HCT116 (cell line): ENCODE measurements around the gene RAB26. TPM values are rescaled to one million over a fixed set of nuclear protein-coding genes. Genes with fewer than 3 reads are reported as not detected.

Source experiments
- ATAC-seq: fragments of 200-7000 bp; cut with Tn5 transposase; 2 replicates; pipeline ENCODE4 v1.9.1; 2020; ENCODE audit warnings: mild to moderate bottlenecking, moderate library complexity
- BruUV-seq: library from RNA; stranded (reverse); fragments of 400-500 nt; replicated peaks from 2 replicates; lab custom pipeline; 2021; lab: Mats Ljungman, UMichigan
- CTCF ChIA-PET: fragments of 300-600 bp; sonication (Branson Sonifier 250); formaldehyde crosslinking; loops from one replicate; lab custom pipeline; 2021; ENCODE audit warnings: antibody characterized with exemption; lab: Charles Lee
- POLR2A ChIA-PET: fragments of 300-600, 350-600 bp; sonication (Branson Sonifier 250); formaldehyde crosslinking; loops from one replicate; lab custom pipeline; 2021; ENCODE audit warnings: antibody characterized with exemption; lab: Charles Lee
- RAD21 ChIA-PET, 2 experiments: fragments of 300-600 bp; sonication (Branson Sonifier 250); formaldehyde crosslinking; loops; one replicate each; lab custom pipeline; 2023; ENCODE audit warnings: low total read pairs in 2 of 2; ENCODE audit not compliant: uncharacterized antibody in 2 of 2, unreplicated experiment in 2 of 2, low non-redundant PET in 1 of 2; lab: Charles Lee
- DNase-seq: peaks from one replicate; pipeline ENCODE4 v3.0.0-alpha.2; 2010; ENCODE audit warnings: low read depth, low spot score
- H2AFZ ChIP-seq: fragments of 200-600 bp; shearing (Covaris generic), sonication (generic); 2 replicates; pipeline ENCODE4 v1.6.1; 2017; ENCODE audit warnings: low read depth, mixed run types, mixed read lengths, antibody characterized with exemption, low read length; ENCODE audit not compliant: poor library complexity, severe bottlenecking
- H3K27ac ChIP-seq: 2 replicates; pipeline ENCODE4 v1.5.1; 2012; ENCODE audit warnings: low read depth, low read length
- H3K27me3 ChIP-seq: fragments of 200-600 bp; sonication (generic); 2 replicates; pipeline ENCODE4 v1.6.1; 2016; ENCODE audit warnings: mixed run types, low read length, mixed read lengths; ENCODE audit not compliant: insufficient read depth
- H3K36me3 ChIP-seq, 2 experiments: fragments of 200-500 bp in 1 of 2; fragments of 200-600 bp in 1 of 2; sonication (Bioruptor generic) in 1 of 2; sonication (generic) in 1 of 2; 2 replicates each; pipeline versions ENCODE4 v1.5.1 to v1.6.1; 2014 to 2016; ENCODE audit warnings: low read length in 2 of 2, inconsistent platforms in 1 of 2, mixed read lengths in 1 of 2, mixed run types in 1 of 2; ENCODE audit not compliant: insufficient read depth in 2 of 2, control insufficient read depth in 1 of 2
- H3K4me1 ChIP-seq, 2 experiments: fragments of 200-600 bp in 1 of 2; sonication (generic) in 1 of 2; 2 replicates each; pipeline versions ENCODE4 v1.5.1 to v1.6.1; 2012 to 2017; ENCODE audit warnings: low read length in 2 of 2, inconsistent platforms in 1 of 2, mild to moderate bottlenecking in 1 of 2, mixed read lengths in 1 of 2, mixed run types in 1 of 2, moderate library complexity in 1 of 2; ENCODE audit not compliant: insufficient read depth in 2 of 2, control insufficient read depth in 1 of 2
- H3K4me2 ChIP-seq: fragments of 200-600 bp; sonication (generic); 2 replicates; pipeline ENCODE4 v1.6.1; 2017; ENCODE audit warnings: mixed run types, low read length, mixed read lengths
- H3K4me3 ChIP-seq, 2 experiments: fragments of 200-600 bp in 1 of 2; sonication (generic) in 1 of 2; replicated peaks in 1 of 2; 2 replicates each; pipeline ENCODE4 v1.5.1; 2011 to 2016; ENCODE audit warnings: low read length in 2 of 2, control low read depth in 1 of 2, low read depth in 1 of 2, mild to moderate bottlenecking in 1 of 2, mixed read lengths in 1 of 2, mixed run types in 1 of 2
- H3K79me2 ChIP-seq: fragments of 200-600 bp; sonication (generic); 2 replicates; pipeline ENCODE4 v1.6.1; 2017; ENCODE audit warnings: mild to moderate bottlenecking, mixed run types, low read length, moderate library complexity, mixed read lengths; ENCODE audit not compliant: insufficient read depth
- H3K9ac ChIP-seq: fragments of 200-600 bp; sonication (generic); 2 replicates; pipeline ENCODE4 v1.6.1; 2016; ENCODE audit warnings: low read length, mixed read lengths
- H3K9me2 ChIP-seq: fragments of 200-600 bp; sonication (generic), shearing (Covaris generic); 2 replicates; pipeline ENCODE4 v1.6.1; 2017; ENCODE audit warnings: mixed run types, mild to moderate bottlenecking, moderate library complexity; ENCODE audit not compliant: insufficient read depth
- H3K9me3 ChIP-seq, 2 experiments: fragments of 200-500 bp in 1 of 2; fragments of 200-600 bp in 1 of 2; sonication (Bioruptor generic) in 1 of 2; sonication (generic) in 1 of 2; 2 replicates each; pipeline ENCODE4 v1.6.1; 2014 to 2017; ENCODE audit warnings: low read length in 2 of 2, mixed read lengths in 2 of 2, inconsistent platforms in 1 of 2, low read depth in 1 of 2, mild to moderate bottlenecking in 1 of 2, mixed run types in 1 of 2, moderate library complexity in 1 of 2; ENCODE audit not compliant: control insufficient read depth in 1 of 2, insufficient read depth in 1 of 2
- H4K20me1 ChIP-seq: fragments of 200-600 bp; sonication (generic), shearing (Covaris generic); 2 replicates; pipeline ENCODE4 v1.6.1; 2017; ENCODE audit warnings: mixed run types, mild to moderate bottlenecking, moderate library complexity; ENCODE audit not compliant: insufficient read depth
- ATF3 ChIP-seq: IDR thresholded peaks from 2 replicates; pipeline ENCODE4 v1.6.1; 2012
- CBX3 ChIP-seq: IDR thresholded peaks from 2 replicates; pipeline ENCODE4 v1.6.1; 2012; ENCODE audit warnings: low read depth
- CEBPB ChIP-seq: IDR thresholded peaks from 2 replicates; pipeline ENCODE4 v1.6.1; 2012; ENCODE audit warnings: low read depth
- CTCF ChIP-seq, 3 experiments: fragments of 200-600 bp in 1 of 3; sonication (generic) in 1 of 3; IDR thresholded peaks in 2 of 3; conservative IDR thresholded peaks in 1 of 3; 2 replicates each; pipeline ENCODE4 v1.5.1; 2012 to 2017; ENCODE audit warnings: low read depth in 2 of 3, low read length in 2 of 3, antibody characterized with exemption in 1 of 3, borderline replicate concordance in 1 of 3, control low read depth in 1 of 3, mild to moderate bottlenecking in 1 of 3, mixed read lengths in 1 of 3, mixed run types in 1 of 3, moderate library complexity in 1 of 3; ENCODE audit not compliant: insufficient read depth in 1 of 3
- EGR1 ChIP-seq: IDR thresholded peaks from 2 replicates; pipeline ENCODE4 v1.6.1; 2012; ENCODE audit warnings: low read depth
- ELF1 ChIP-seq: IDR thresholded peaks from 2 replicates; pipeline ENCODE4 v1.6.1; 2012; ENCODE audit warnings: low read depth, borderline replicate concordance
- EZH2 ChIP-seq: fragments of 200-600 bp; sonication (generic); IDR thresholded peaks from 2 replicates; pipeline ENCODE4 v1.6.1; 2017; ENCODE audit warnings: antibody characterized with exemption, mixed run types
- EZH2phosphoT487 ChIP-seq: fragments of 200-600 bp; IDR thresholded peaks from 2 replicates; pipeline ENCODE4 v1.6.1; 2018; ENCODE audit warnings: antibody characterized with exemption, borderline replicate concordance
- FOSL1 ChIP-seq: IDR thresholded peaks from 2 replicates; pipeline ENCODE4 v1.6.1; 2012; ENCODE audit warnings: low read depth
- JUND ChIP-seq: IDR thresholded peaks from 2 replicates; pipeline ENCODE4 v1.6.1; 2012
- POLR2A ChIP-seq: IDR thresholded peaks from 2 replicates; pipeline ENCODE4 v1.7.0; 2011; ENCODE audit warnings: borderline replicate concordance; ENCODE audit not compliant: insufficient read depth, insufficient read length; ENCODE audit errors: extremely low read depth
- POLR2AphosphoS5 ChIP-seq: IDR thresholded peaks from 2 replicates; pipeline ENCODE4 v1.6.1; 2011; ENCODE audit warnings: mild to moderate bottlenecking, low read depth, low read length, moderate library complexity
- SIN3A ChIP-seq: IDR thresholded peaks from 2 replicates; pipeline ENCODE4 v1.6.1; 2012; ENCODE audit warnings: low read depth
- SP1 ChIP-seq: IDR thresholded peaks from 2 replicates; pipeline ENCODE4 v1.6.1; 2012; ENCODE audit warnings: low read depth
- SRF ChIP-seq: IDR thresholded peaks from 2 replicates; pipeline ENCODE4 v1.6.1; 2012; ENCODE audit warnings: low read depth
- TCF7L2 ChIP-seq: IDR thresholded peaks from 2 replicates; pipeline ENCODE4 v1.7.0; 2011; ENCODE audit warnings: borderline replicate concordance, inconsistent platforms; ENCODE audit not compliant: insufficient read depth, insufficient read length; ENCODE audit errors: extremely low read depth
- YY1 ChIP-seq: IDR thresholded peaks from 2 replicates; pipeline ENCODE4 v1.6.1; 2011; ENCODE audit warnings: low read length, low read depth, moderate library complexity, mild to moderate bottlenecking; ENCODE audit not compliant: insufficient replicate concordance; ENCODE audit errors: extremely low read depth
- ZBTB33 ChIP-seq: IDR thresholded peaks from 2 replicates; pipeline ENCODE4 v1.6.1; 2011; ENCODE audit warnings: mild to moderate bottlenecking, low read length, moderate library complexity; ENCODE audit not compliant: insufficient replicate concordance; ENCODE audit errors: extremely low read depth
- ZFX ChIP-seq: fragments of 450-650 bp; IDR thresholded peaks from 2 replicates; pipeline ENCODE4 v1.6.1; 2017
- ZNF274 ChIP-seq: fragments of 200-500 bp; sonication (Bioruptor generic); IDR thresholded peaks from 2 replicates; pipeline ENCODE4 v1.6.1; 2014; ENCODE audit warnings: mild to moderate bottlenecking, low read depth, low read length, inconsistent platforms
- intact Hi-C: fragments of 100-400 bp; cut with micrococcal nuclease; formaldehyde crosslinking; loops from 2 replicates; pipeline ENCODE4 v1.10.0; 2022
- total RNA-seq: library from RNA; stranded (reverse); gene quantifications from one replicate; pipeline ENCODE4 v1.2.1, GENCODE V29; 2021; ENCODE audit not compliant: unreplicated experiment

Gene RAB26
- total RNA-seq, 1 experiment from 2014 or later, result 44.9 TPM

GRCh38 chr16:2165861-2166260 lies 17.4 kb downstream of the RAB26 start:
- Histone ChIP-seq H3K9me3 (no peaks in the 10 kb centered on the region), H3K9me2 (no peaks in the 10 kb centered on the region), H3K36me3 (peaks cover 7 to 33% of the 10 kb centered on the region in 2 experiments; a peak in 3 of 4 replicates), H3K9ac (no peak overlapping the region), H3K4me3 (no peak overlapping the region), H2AFZ (no peak overlapping the region), H3K27me3 (no peaks in the 10 kb centered on the region), H3K4me2 (no peak overlapping the region), H4K20me1 (no peaks in the 10 kb centered on the region), H3K27ac (peak overlapping the region; percentile 13; the same call in 1 of the 2 replicates), H3K79me2 (peaks cover 68% of the 10 kb centered on the region), H3K4me1 (peaks cover 24 to 32% of the 10 kb centered on the region in 2 experiments)
- POLR2A ChIA-PET, result no interaction called here
- intact Hi-C loops, result no loop called here
- RAD21 ChIA-PET, result no interaction called here
- TF ChIP-seq POLR2AphosphoS5 (no peak), CEBPB (no peak), TCF7L2 (no peak), SIN3A (no peak), POLR2A (no peak), SRF (no peak), EGR1 (no peak), YY1 (no peak), ZFX (no peak), CTCF (IDR thresholded peaks at IDR 0.05 in 2 of 3, conservative IDR thresholded peaks at IDR 0.05 in 1 of 3; ENCODE audit: borderline replicate concordance in 1 of 3, insufficient read depth in 1 of 3, low read depth in 2 of 3, low read length in 2 of 3) (no peak), FOSL1 (no peak), CBX3 (no peak), ZNF274 (no peak), EZH2 (no peak), EZH2phosphoT487 (no peak), JUND (no peak), ZBTB33 (no peak), SP1 (no peak), ATF3 (no peak), ELF1 (no peak)
- CTCF ChIA-PET, result no interaction called here
- BruUV-seq, result no TSS peak
- DNase-seq (no peak), ATAC-seq (no peak)
